Ascending aorta (tissue), 2 donors: ENCODE measurements around the gene OR14A16. TPM values are rescaled to one million over a fixed set of nuclear protein-coding genes. Genes with fewer than 3 reads are reported as not detected.

ENCODE experiments used
- DNase-seq, 2 donors: peaks; one replicate each; pipeline ENCODE4 v3.0.0-alpha.2; 2019; ENCODE audit warnings: low spot score in 2 of 2
- H3K27ac ChIP-seq, 2 donors: fragments of 200-600 bp; sonication (generic); one replicate each; pipeline ENCODE4 v1.5.1; 2016 to 2017; ENCODE audit warnings: mild to moderate bottlenecking in 1 of 2
- H3K27me3 ChIP-seq: fragments of 200-600 bp; sonication (generic); one replicate; pipeline ENCODE4 v1.5.1; 2017
- H3K36me3 ChIP-seq, 2 donors: fragments of 200-600 bp; sonication (generic); one replicate each; pipeline ENCODE4 v1.5.1; 2016
- H3K4me1 ChIP-seq, 2 donors: fragments of 200-600 bp; sonication (generic); one replicate each; pipeline ENCODE4 v1.5.1; 2016 to 2017; ENCODE audit warnings: mild to moderate bottlenecking in 1 of 2
- H3K4me3 ChIP-seq, 2 donors: fragments of 200-600 bp; sonication (generic); one replicate each; pipeline ENCODE4 v1.5.1; 2016 to 2017; ENCODE audit warnings: mild to moderate bottlenecking in 1 of 2
- H3K9me3 ChIP-seq, 2 donors: fragments of 200-600 bp; sonication (generic); one replicate each; pipeline ENCODE4 v1.5.1; 2016
- CTCF ChIP-seq, 3 experiments: fragments of 200-600 bp in 2 of 3; fragments of 450-650 bp in 1 of 3; sonication (generic) in 2 of 3; IDR thresholded peaks; one replicate each; pipeline ENCODE4 v1.5.1; 2016 to 2019; ENCODE audit warnings: antibody characterized with exemption in 3 of 3, mild to moderate bottlenecking in 1 of 3, moderate library complexity in 1 of 3
- intact Hi-C: fragments of 100-400 bp; cut with DNase I; formaldehyde crosslinking; loops from one replicate; pipeline ENCODE4 v1.15.1; 2023
- total RNA-seq: library from RNA; depleted of rRNA; stranded (reverse); fragments of >200 nt; gene quantifications from one replicate; pipeline ENCODE4 v1.1.0, GENCODE V29; 2016

Gene OR14A16
- total RNA-seq, 1 donor from 2014 or later, result not detected

DNA sequence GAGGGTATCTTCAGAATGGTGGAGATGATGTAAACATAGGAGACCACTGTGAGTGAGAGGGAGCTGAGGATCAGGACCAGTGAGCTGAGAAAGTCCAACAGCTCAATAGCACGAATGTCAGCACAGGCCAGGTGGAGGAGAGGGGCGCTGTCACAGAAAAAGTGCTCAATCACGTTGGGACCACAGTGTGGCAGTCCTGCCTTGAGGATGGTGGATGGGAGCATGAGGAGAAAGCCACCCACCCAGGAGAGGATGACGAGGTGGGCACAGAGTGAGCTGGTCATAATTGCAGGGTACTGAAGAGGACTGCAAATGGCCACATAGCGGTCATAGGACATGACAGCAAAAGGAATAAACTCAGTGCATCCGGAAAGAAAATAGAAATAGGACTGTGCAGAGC lies 9.7 kb upstream of the OR14A16 start:
- no peaks in the 10 kb centered on the region for H3K9me3 ChIP-seq
- intact Hi-C loops, result no loop called here
- no peaks in the 10 kb centered on the region for H3K4me1 ChIP-seq
- no peak for TF ChIP-seq CTCF (IDR thresholded peaks at IDR 0.05)
- H3K4me3 ChIP-seq, result no peak overlapping the region
- no peaks in the 10 kb centered on the region for H3K36me3 ChIP-seq
- no peak overlapping the region for H3K27ac ChIP-seq
- no peak for DNase-seq
- no peaks in the 10 kb centered on the region for H3K27me3 ChIP-seq

GRCh38 chr1:247829656-247830055 lies 5.7 kb upstream of the OR14A16 start:
- no peaks in the 10 kb centered on the region for H3K9me3 ChIP-seq
- H3K36me3 ChIP-seq, result no peaks in the 10 kb centered on the region
- H3K4me3 ChIP-seq, result no peak overlapping the region
- intact Hi-C loops, result no loop called here
- no peaks in the 10 kb centered on the region for H3K4me1 ChIP-seq
- TF ChIP-seq CTCF (IDR thresholded peaks at IDR 0.05), result no peak
- H3K27ac ChIP-seq, result no peak overlapping the region
- DNase-seq, result no peak
- no peaks in the 10 kb centered on the region for H3K27me3 ChIP-seq

- no peaks in the 10 kb centered on the region for H3K27me3 ChIP-seq
- no peak overlapping the region for H3K4me3 ChIP-seq
- H3K9me3 ChIP-seq, result no peaks in the 10 kb centered on the region
- intact Hi-C loops, result no loop called here
- no peaks in the 10 kb centered on the region for H3K36me3 ChIP-seq
- H3K27ac ChIP-seq, result no peak overlapping the region
- no peaks in the 10 kb centered on the region for H3K4me1 ChIP-seq
- DNase-seq, result no peak
- TF ChIP-seq CTCF (IDR thresholded peaks at IDR 0.05), result no peak
Measured at GRCh38 chr1:247825362-247825761, 1.4 kb upstream of the OR14A16 start.

- Histone ChIP-seq H3K4me1 (no peaks in the 10 kb centered on the region), H3K27me3 (no peaks in the 10 kb centered on the region), H3K9me3 (no peaks in the 10 kb centered on the region), H3K27ac (no peak overlapping the region), H3K4me3 (no peak overlapping the region), H3K36me3 (no peaks in the 10 kb centered on the region)
- intact Hi-C loops, result no loop called here
- no peak for TF ChIP-seq CTCF (IDR thresholded peaks at IDR 0.05)
- DNase-seq, result no peak
Measured at GRCh38 chr1:247822060-247822459, 1.9 kb downstream of the OR14A16 start.

DNA sequence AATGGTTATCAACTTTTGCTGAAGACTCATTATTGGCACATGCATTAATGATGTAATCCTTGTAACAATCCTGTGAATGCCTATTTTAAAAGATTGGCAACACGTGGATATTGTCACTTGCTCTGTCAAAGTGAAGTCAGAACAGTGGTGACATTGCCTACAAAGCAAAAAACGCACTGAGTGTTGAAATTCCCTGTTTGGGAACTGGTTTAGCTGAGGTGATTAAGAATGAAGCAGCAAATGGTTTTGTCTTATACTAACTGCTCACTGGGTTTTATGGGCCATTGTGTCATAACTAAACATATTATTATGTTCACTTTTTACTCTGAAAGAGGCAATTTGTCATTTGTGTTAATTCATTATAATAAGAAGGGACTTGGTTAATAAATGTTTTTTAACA lies 11.3 kb downstream of the OR14A16 start:
- no peak for TF ChIP-seq CTCF (IDR thresholded peaks at IDR 0.05)
- no peaks in the 10 kb centered on the region for H3K9me3 ChIP-seq

GRCh38 chr1:247797518-247797917 lies 26.4 kb downstream of the OR14A16 start:
- no peak overlapping the region for H3K27ac ChIP-seq
- H3K27me3 ChIP-seq, result no peaks in the 10 kb centered on the region
- TF ChIP-seq CTCF (IDR thresholded peaks at IDR 0.05), result no peak
- no peaks in the 10 kb centered on the region for H3K36me3 ChIP-seq
- intact Hi-C loops, result no loop called here
- no peak overlapping the region for H3K4me3 ChIP-seq
- H3K9me3 ChIP-seq, result no peaks in the 10 kb centered on the region
- DNase-seq, result no peak
- no peaks in the 10 kb centered on the region for H3K4me1 ChIP-seq

More for the DNA sequence above, 11.3 kb downstream of the OR14A16 start:
- no peaks in the 10 kb centered on the region for H3K36me3 ChIP-seq
- intact Hi-C loops, result no loop called here
- no peak overlapping the region for H3K4me3 ChIP-seq
- no peaks in the 10 kb centered on the region for H3K4me1 ChIP-seq
- no peak for DNase-seq
- no peaks in the 10 kb centered on the region for H3K27me3 ChIP-seq
- H3K27ac ChIP-seq, result no peak overlapping the region
